ENCODE results near the gene ASB18.

ASB18 gene

DNA sequence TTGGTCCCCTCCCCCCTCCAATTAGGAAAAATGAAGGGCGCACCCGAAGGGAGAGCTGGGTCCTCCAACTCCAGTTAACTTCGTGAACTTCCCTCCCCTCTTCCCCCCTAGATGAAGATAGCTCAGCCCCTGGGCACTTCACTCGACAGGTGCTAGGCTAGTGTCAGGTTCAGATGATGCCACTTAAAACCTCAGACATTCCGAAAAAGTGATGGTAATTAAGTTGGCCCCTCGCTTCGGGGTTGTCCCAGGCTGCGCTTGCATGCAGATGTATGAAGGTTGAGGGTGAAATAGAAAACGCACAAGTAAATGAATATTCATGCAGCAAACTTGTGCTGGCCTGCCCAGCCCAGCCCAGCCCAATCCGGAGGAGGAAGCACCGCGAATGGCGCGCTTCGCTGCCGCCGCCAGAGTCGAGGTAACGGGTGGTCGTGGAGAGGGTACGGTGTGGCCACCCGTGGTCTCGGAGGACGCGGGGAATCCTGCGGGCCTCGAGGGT lies 93.0 kb downstream of the ASB18 start:
- DNase-seq = no peak
- H3K36me3 ChIP-seq (ENCODE audit: control insufficient read depth in 4 of 4, insufficient read depth in 4 of 4, low read length in 3 of 4) = no peaks in the 10 kb centered on the region
- 6% methylated on average over 26 of the region's 27 CpGs for WGBS (ENCODE audit: insufficient coverage)
- no peak overlapping the region for H3K27ac ChIP-seq (ENCODE audit: insufficient read depth in 1 of 2, low read depth in 1 of 2, low read length in 2 of 2, poor library complexity in 1 of 2, severe bottlenecking in 2 of 2)
- H3K4me1 ChIP-seq (ENCODE audit: control extremely low read depth in 1 of 4, control insufficient read depth in 4 of 4, insufficient read depth in 4 of 4, low read length in 3 of 4) = peaks cover 0 to 26% (median 13%) of the 10 kb centered on the region in 4 experiments
- POLR2A ChIA-PET = no interaction called here
- H3K4me3 ChIP-seq (ENCODE audit: control insufficient read depth in 1 of 7, extremely low read depth in 1 of 7, insufficient read depth in 4 of 7, low read depth in 2 of 7, low read length in 6 of 7) = no peak overlapping the region
- CTCF ChIA-PET = interaction anchor here (0.9 to 1.0 kb wide), 2 partner anchors 9 to 352 kb away, joined by 3 read pairs; no protein-coding TSS in a partner anchor
- H3K27me3 ChIP-seq (replicated peaks in 2 of 5; ENCODE audit: control insufficient read depth in 4 of 5, insufficient read depth in 5 of 5, low read length in 4 of 5) = peaks cover 29 to 100% (median 54%) of the 10 kb centered on the region in 5 experiments
- peaks cover 0 to 2% (median 0%) of the 10 kb centered on the region in 5 experiments for H3K9me3 ChIP-seq (ENCODE audit: control extremely low read depth in 1 of 5, control insufficient read depth in 4 of 5, insufficient read depth in 2 of 5, low read depth in 1 of 5, low read length in 4 of 5)

DNA sequence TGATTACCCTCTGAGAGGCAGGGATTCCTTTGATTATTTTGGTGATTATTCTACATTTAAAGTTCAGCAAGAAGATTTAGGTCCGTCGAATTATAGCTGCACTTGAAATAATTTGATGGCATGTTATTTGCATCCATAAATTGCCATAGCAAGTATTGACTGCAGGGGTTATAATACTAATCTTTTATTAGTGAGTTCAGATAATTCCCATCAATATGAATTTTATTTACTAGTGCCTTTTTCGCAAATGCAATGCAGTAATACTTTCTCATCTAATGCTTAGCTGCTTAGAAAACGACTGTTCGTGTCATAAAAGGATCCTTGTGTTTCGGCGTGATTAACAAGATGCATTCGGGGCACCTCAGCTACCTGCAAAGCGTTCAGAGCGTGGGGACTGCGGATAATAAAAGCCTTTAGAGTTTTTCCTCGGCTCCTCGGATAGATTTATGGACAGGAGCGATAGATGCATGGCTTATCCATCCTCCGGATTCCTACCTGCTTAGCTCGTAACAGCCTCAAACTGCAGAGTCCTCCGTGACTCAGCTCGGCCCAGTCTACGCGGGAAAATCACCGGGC lies 93.5 kb downstream of the ASB18 start:
- WGBS (ENCODE audit: insufficient coverage) = 9% methylated on average over 17 of the region's 21 CpGs
- ChIA-PET POLR2A (no interaction called here), CTCF (interaction anchor here (0.9 kb wide), 2 partner anchors 9 to 351 kb away, joined by 3 to 4 read pairs; no protein-coding TSS in a partner anchor)
- no peaks in the 10 kb centered on the region for H3K36me3 ChIP-seq (ENCODE audit: control insufficient read depth in 4 of 4, insufficient read depth in 4 of 4, low read length in 3 of 4)
- peaks cover 0 to 2% (median 0%) of the 10 kb centered on the region in 5 experiments for H3K9me3 ChIP-seq (ENCODE audit: control extremely low read depth in 1 of 5, control insufficient read depth in 4 of 5, insufficient read depth in 2 of 5, low read depth in 1 of 5, low read length in 4 of 5)
- H3K4me3 ChIP-seq (ENCODE audit: control insufficient read depth in 1 of 7, extremely low read depth in 1 of 7, insufficient read depth in 4 of 7, low read depth in 2 of 7, low read length in 6 of 7) = no peak overlapping the region
- H3K27me3 ChIP-seq (replicated peaks in 2 of 5; ENCODE audit: control insufficient read depth in 4 of 5, insufficient read depth in 5 of 5, low read length in 4 of 5) = peaks cover 27 to 100% (median 55%) of the 10 kb centered on the region in 5 experiments
- DNase-seq = no peak
- H3K27ac ChIP-seq (ENCODE audit: insufficient read depth in 1 of 2, low read depth in 1 of 2, low read length in 2 of 2, poor library complexity in 1 of 2, severe bottlenecking in 2 of 2) = no peak overlapping the region
- H3K4me1 ChIP-seq (ENCODE audit: control extremely low read depth in 1 of 4, control insufficient read depth in 4 of 4, insufficient read depth in 4 of 4, low read length in 3 of 4) = peaks cover 0 to 28% (median 13%) of the 10 kb centered on the region in 4 experiments

DNA sequence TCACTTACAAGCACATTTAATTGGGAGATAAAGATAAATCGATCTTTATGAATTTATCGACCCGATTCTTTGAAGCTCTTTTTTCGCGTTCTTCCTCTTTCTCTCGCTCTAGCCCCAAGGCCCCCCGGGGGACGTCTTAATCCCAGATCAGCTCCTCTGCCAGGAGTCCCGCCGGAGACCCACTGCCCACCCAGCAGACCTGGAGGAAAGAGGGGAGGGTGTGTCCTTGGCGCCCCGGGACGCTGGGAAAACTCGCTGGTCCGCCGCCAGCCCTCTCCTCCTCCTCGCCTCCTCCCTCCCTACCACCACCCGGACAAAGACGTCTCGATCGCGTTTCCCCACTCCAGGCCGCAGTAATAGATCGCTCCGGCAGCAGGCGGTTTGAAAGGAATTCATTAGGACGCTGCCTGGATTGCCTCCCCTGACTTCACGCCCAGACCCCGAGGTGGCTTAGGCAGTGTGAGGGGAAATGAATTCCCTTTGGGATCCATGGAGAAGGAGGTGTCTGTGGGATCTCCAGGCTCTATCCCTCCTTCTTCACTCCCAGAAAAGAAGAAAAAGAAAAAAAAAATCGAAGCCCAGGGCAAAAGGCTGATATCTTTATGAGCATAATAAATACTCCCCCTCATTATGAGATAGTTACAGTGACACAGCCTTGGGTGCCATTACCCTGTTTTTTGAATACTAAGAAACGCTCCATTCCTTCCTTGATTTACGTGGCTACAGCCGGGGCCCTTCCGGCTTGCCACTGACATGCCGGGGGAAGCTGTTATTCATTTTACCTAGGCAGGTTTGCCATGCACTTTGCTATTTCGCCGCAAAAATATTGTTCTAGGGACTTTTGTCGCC lies 94.2 kb downstream of the ASB18 start:
- peaks cover 0 to 2% (median 0%) of the 10 kb centered on the region in 5 experiments for H3K9me3 ChIP-seq (ENCODE audit: control extremely low read depth in 1 of 5, control insufficient read depth in 4 of 5, insufficient read depth in 2 of 5, low read depth in 1 of 5, low read length in 4 of 5)
- ChIA-PET CTCF (interaction anchor here (0.9 to 1.6 kb wide), 2 partner anchors 8 to 10 kb away, joined by 4 to 7 read pairs; no protein-coding TSS in a partner anchor), POLR2A (no interaction called here)
- DNase-seq = peak in 1 of 3 donors; percentile 7
- H3K36me3 ChIP-seq (ENCODE audit: control insufficient read depth in 4 of 4, insufficient read depth in 4 of 4, low read length in 3 of 4) = no peaks in the 10 kb centered on the region
- peaks cover 24 to 100% (median 58%) of the 10 kb centered on the region in 5 experiments for H3K27me3 ChIP-seq (replicated peaks in 2 of 5; ENCODE audit: control insufficient read depth in 4 of 5, insufficient read depth in 5 of 5, low read length in 4 of 5)
- peaks cover 0 to 29% (median 13%) of the 10 kb centered on the region in 4 experiments for H3K4me1 ChIP-seq (ENCODE audit: control extremely low read depth in 1 of 4, control insufficient read depth in 4 of 4, insufficient read depth in 4 of 4, low read length in 3 of 4)
- 11% methylated on average over 15 of the region's 38 CpGs for WGBS (ENCODE audit: insufficient coverage)
- H3K27ac ChIP-seq (ENCODE audit: insufficient read depth in 1 of 2, low read depth in 1 of 2, low read length in 2 of 2, poor library complexity in 1 of 2, severe bottlenecking in 2 of 2) = no peak overlapping the region
- H3K4me3 ChIP-seq (ENCODE audit: control insufficient read depth in 1 of 7, extremely low read depth in 1 of 7, insufficient read depth in 4 of 7, low read depth in 2 of 7, low read length in 6 of 7) = no peak overlapping the region

DNA sequence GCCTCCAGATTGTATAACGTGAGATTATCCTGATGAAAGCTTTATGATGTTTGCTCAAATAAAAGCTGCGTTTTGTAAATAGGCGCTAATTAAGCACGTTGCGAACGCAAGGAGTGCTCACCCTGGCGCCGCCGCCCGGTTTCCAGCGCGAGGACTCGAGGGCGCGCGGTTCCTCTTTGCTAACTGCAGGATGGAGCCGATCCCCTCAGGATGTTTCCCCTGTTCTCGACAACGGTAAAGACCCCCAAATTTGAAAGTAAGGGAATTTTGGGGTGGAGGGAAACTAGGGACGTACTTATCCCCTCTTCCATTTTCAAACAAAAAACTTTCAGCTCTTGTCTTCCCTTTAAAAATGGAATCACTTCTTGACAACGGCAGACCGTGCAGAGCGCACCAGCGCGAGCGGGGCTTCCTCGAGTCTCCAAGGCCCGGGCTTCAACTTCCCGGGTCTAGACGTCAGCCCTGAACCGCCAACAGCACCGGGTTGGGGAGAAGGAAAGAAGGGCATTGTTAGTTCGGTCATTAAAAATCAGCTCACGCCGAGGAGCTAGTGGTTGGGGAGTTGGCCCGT lies 95.0 kb downstream of the ASB18 start:
- Histone ChIP-seq H3K9me3 (ENCODE audit: control extremely low read depth in 1 of 5, control insufficient read depth in 4 of 5, insufficient read depth in 2 of 5, low read depth in 1 of 5, low read length in 4 of 5) (peaks cover 0 to 2% (median 0%) of the 10 kb centered on the region in 5 experiments), H3K4me3 (ENCODE audit: control insufficient read depth in 1 of 7, extremely low read depth in 1 of 7, insufficient read depth in 4 of 7, low read depth in 2 of 7, low read length in 6 of 7) (no peak overlapping the region), H3K36me3 (ENCODE audit: control insufficient read depth in 4 of 4, insufficient read depth in 4 of 4, low read length in 3 of 4) (no peaks in the 10 kb centered on the region), H3K27ac (ENCODE audit: insufficient read depth in 1 of 2, low read depth in 1 of 2, low read length in 2 of 2, poor library complexity in 1 of 2, severe bottlenecking in 2 of 2) (no peak overlapping the region), H3K4me1 (ENCODE audit: control extremely low read depth in 1 of 4, control insufficient read depth in 4 of 4, insufficient read depth in 4 of 4, low read length in 3 of 4) (peaks cover 0 to 36% (median 16%) of the 10 kb centered on the region in 4 experiments), H3K27me3 (replicated peaks in 2 of 5; ENCODE audit: control insufficient read depth in 4 of 5, insufficient read depth in 5 of 5, low read length in 4 of 5) (peaks cover 19 to 100% (median 58%) of the 10 kb centered on the region in 5 experiments)
- ChIA-PET POLR2A (no interaction called here), CTCF (interaction anchor here (1.6 kb wide), 1 partner anchor 8 kb away, joined by 7 read pairs; no protein-coding TSS in a partner anchor)
- DNase-seq = peak in 1 of 3 donors; percentile 40
- WGBS (ENCODE audit: insufficient coverage) = 4% methylated on average over 23 of the region's 36 CpGs

DNA sequence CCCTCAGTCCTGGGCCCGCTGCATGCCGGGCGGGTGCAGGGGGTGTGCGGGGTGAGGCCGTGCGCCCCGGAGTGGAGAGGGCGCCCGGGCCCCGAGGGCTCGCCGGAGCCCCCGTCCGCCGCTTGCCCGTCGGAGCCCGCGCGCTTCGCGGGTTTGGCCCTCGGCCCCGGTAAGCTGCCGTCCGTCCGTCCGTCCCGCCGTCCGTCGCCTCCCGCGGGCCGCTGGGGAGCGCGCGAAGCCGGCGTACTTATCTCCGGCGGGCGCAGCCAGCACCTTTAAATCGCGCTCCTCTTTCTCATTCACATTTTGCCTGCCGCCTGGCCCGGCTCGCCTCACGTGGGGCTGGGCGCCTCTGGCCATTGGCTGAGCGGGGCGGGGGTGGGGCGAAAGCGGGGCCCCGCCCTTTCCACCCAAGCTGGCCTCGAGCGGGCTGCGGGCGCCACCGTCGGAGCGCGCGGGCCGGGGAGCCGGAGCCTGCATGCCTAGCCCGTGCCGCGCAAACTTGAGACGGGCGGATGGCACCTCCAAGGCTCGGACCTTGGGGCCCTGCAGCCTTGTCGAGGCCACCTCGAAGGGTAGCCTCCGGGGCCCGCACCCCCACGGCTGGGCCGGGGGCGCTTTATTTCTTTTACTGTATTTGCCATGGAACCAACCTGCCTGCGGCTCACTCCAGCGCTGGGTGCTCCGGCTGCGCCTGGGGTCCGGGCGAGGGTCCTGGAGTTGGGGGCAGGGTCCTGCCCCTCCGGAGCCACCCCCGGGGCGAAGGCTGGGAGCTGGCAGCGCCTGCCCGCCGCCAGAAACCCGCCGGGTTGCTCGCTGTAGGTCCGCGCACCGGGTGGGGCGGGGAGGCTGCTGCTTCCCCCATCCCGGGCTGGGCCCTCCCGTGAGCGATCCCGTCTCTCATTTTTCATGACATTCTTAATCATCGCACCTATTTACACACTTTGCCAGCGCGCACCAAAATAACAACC lies 95.8 kb downstream of the ASB18 start, which contains the start of gene GBX2:
Gene GBX2, minus strand, starts transcription at position 277 of the 971 bp plus-strand sequence. CDS start 415 bp downstream, outside the sequence.
- 4% methylated on average over 63 of the region's 105 CpGs for WGBS (ENCODE audit: insufficient coverage)
- peak in 2 of 3 donors; percentile 45 to 53 for DNase-seq
- Histone ChIP-seq H3K4me3 (ENCODE audit: control insufficient read depth in 1 of 7, extremely low read depth in 1 of 7, insufficient read depth in 4 of 7, low read depth in 2 of 7, low read length in 6 of 7) (peak within 1 kb of the TSS in 2 of 7 experiments; percentile 38 to 50), H3K36me3 (ENCODE audit: control insufficient read depth in 4 of 4, insufficient read depth in 4 of 4, low read length in 3 of 4) (no peaks in the 10 kb centered on the region), H3K9me3 (ENCODE audit: control extremely low read depth in 1 of 5, control insufficient read depth in 4 of 5, insufficient read depth in 2 of 5, low read depth in 1 of 5, low read length in 4 of 5) (peaks cover 0 to 2% (median 0%) of the 10 kb centered on the region in 5 experiments), H3K27me3 (replicated peaks in 2 of 5; ENCODE audit: control insufficient read depth in 4 of 5, insufficient read depth in 5 of 5, low read length in 4 of 5) (peaks cover 19 to 100% (median 53%) of the 10 kb centered on the region in 5 experiments), H3K27ac (ENCODE audit: insufficient read depth in 1 of 2, low read depth in 1 of 2, low read length in 2 of 2, poor library complexity in 1 of 2, severe bottlenecking in 2 of 2) (no peak within 1 kb of the TSS), H3K4me1 (ENCODE audit: control extremely low read depth in 1 of 4, control insufficient read depth in 4 of 4, insufficient read depth in 4 of 4, low read length in 3 of 4) (peaks cover 0 to 44% (median 21%) of the 10 kb centered on the region in 4 experiments)
- CTCF ChIA-PET = interaction anchor here (1.6 kb wide), 1 partner anchor 9 kb away, joined by 7 read pairs; no protein-coding TSS in a partner anchor
- POLR2A ChIA-PET = no interaction called here
